HL-60 (cell line): Measurements from ENCODE around the gene TAAR2.

Experiments
- POLR2AphosphoS5 ChIP-seq: IDR thresholded peaks from 2 replicates; pipeline ENCODE4 v1.6.1; 2012; ENCODE audit warnings: low read depth
- REST ChIP-seq: IDR thresholded peaks from 2 replicates; pipeline ENCODE4 v1.6.1; 2012; ENCODE audit warnings: low read depth; ENCODE audit not compliant: insufficient replicate concordance
- TF ChIP-seq, protein P1 (sequence below): IDR thresholded peaks from one replicate; pipeline ENCODE4 v1.5.1; 2011; ENCODE audit warnings: low read length, control low read depth, inconsistent platforms; ENCODE audit not compliant: insufficient read depth

GRCh38 chr6:132567566-132567965 is 56.5 kb downstream of the TAAR2 start:
- TF ChIP-seq, protein P1, sequence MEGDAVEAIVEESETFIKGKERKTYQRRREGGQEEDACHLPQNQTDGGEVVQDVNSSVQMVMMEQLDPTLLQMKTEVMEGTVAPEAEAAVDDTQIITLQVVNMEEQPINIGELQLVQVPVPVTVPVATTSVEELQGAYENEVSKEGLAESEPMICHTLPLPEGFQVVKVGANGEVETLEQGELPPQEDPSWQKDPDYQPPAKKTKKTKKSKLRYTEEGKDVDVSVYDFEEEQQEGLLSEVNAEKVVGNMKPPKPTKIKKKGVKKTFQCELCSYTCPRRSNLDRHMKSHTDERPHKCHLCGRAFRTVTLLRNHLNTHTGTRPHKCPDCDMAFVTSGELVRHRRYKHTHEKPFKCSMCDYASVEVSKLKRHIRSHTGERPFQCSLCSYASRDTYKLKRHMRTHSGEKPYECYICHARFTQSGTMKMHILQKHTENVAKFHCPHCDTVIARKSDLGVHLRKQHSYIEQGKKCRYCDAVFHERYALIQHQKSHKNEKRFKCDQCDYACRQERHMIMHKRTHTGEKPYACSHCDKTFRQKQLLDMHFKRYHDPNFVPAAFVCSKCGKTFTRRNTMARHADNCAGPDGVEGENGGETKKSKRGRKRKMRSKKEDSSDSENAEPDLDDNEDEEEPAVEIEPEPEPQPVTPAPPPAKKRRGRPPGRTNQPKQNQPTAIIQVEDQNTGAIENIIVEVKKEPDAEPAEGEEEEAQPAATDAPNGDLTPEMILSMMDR = no peak
- TF ChIP-seq REST (no peak), POLR2AphosphoS5 (no peak)
